GM18858 (cell line): ENCODE measurements around the gene ZNF19.

Source experiments
- ATAC-seq: cut with Tn5 transposase; IDR thresholded peaks from one replicate; pipeline ENCODE4 v1.9.1; 2021; ENCODE audit not compliant: unreplicated experiment

ZNF19 gene

DNA sequence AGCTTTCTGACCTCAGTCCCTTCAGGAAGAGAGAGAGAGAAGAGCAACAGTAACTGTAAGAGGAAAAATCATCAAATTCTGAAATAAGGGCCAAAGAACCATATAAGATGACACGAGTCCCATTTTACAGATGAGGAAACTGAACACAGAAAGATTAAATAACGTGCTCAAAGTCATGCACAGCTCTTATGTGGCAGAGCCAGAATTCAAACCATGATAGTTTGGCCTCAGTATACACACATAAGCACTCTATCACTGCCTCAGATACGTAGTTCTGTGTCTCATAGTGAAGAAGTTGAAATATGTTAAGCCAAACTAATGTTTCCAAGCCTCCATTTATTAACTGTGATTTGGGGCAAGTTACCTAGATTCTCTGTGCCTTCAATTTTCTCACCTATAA, 1.9 kb upstream of the ZNF19 start:
- no peak for ATAC-seq

- ATAC-seq, result no peak
Observed at GRCh38 chr16:71490361-71490760, 1.2 kb upstream of the ZNF19 start.

- ATAC-seq, result peak; percentile 81
Observed at GRCh38 chr16:71484006-71484893, 4.9 kb downstream of the ZNF19 start.

DNA sequence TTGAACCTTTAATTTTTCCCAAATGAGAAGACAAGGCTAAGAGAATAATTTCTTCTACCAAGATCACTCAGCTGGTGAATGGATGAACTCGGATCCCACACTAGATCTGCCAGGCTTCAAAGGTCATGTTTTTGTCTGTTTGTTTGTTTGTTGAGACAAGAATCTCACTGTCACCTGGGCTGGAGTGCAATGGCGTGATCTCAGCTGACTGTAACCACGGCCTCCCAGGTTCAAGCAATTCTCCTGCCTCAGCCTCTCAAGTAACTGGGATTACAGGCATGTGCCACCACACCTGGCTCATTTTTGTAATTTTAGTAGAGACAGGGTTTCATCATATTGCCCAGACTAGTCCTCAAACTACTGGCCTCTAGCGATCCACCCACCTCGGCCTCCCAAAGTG, 6.6 kb downstream of the ZNF19 start:
- no peak for ATAC-seq

DNA sequence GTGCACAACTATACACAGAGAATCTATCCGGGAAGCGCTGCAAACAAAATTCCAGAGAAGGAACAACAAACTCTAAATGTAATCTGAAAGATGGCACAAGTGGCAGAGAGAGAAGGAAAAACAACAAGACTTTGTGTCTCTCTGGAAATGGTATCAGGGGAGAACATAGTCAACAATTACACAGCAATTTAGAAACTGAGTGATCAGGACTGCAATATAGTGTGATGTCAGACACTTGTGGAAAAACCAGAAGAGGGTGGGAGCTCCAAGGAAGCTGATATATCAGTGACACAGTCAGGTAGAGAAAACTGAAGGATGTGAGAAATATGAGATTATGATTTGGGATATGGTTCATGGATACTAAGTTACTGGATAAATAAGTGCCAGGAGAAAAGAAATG, 8.2 kb downstream of the ZNF19 start:
- no peak for ATAC-seq

DNA sequence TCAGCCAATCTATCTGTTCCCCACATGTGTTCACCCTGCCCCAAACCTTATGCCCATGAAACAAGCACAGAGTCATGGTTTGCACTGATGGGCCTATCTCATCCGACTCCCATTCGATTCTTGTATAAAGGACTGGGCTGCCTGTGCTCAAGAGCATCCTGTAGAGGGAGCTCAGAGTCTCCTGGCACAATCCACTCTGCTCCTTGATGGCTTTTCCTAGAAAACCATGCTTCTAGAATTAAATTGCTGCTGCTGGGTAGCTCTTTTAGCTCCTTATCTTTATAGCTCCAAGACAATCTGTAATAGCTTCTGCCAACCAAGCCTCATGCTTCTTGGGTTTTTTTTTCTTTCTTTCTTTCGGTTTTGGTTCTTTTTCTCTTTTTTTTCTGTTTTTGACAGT, 9.7 kb downstream of the ZNF19 start:
- ATAC-seq, result no peak

GRCh38 chr16:71476457-71477124, 12.5 kb downstream of the ZNF19 start:
- ATAC-seq, result no peak

DNA sequence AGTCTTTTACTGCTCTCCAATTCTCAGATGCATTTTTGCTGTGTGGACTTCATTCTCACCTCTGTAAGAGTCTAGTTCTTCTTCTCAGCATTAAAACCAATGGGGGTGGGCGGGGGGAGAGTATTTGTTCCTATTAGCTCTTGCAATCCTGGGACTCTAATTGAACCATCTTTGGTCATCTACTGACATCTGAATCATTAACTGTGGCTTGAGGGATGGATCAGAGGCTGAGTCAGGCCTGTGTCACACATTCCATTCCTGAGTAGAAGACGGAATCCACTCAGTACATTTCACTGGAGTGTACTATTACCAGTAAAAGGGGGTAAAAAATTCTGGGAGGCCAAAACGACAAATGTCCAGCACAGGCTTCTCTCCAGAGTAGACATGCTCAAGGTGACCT, 14.3 kb downstream of the ZNF19 start:
- ATAC-seq, result no peak

DNA sequence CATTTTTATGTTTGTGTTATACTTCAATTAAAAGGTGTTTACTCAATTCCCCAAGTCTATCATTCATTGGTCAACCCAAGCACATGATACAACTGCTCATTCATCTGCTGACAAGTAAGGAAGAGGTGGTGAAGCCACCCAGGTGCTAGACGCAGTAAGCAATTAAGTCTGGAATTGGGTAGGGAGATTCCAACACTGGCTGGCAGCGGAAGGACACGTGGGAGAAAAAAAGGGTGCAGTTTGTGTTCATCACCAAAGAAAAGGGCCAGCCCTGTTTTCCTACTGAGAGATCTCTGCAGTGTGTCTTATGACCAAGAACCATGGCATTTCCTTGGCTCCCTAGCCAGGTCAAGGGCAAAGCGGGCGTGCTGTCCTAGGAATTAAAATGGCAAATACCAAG, 15.2 kb downstream of the ZNF19 start:
- no peak for ATAC-seq

DNA sequence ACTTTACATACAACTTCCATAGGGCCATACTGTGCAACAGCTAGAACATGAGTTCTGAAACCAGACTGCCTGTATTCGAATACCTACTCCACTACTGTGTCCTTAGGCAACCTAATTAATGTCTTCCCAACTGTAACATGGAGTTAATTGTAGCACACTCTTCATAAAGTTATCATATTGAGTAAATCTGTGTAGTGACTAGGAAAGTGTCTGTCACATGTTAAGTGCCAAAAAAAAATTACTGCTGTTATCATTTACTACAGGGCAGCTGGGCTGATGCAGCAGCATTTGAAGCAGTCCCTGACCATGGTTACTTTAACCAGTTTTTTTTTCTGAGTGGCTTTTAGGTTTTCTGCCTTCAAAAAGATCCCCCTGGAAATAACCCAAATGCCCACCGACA, 16.2 kb downstream of the ZNF19 start:
- ATAC-seq, result no peak

GRCh38 chr16:71472051-71472450, 17.1 kb downstream of the ZNF19 start:
- no peak for ATAC-seq

GRCh38 chr16:71467810-71468209, 21.3 kb downstream of the ZNF19 start:
- ATAC-seq, result no peak

GRCh38 chr16:71464231-71464630, 24.9 kb downstream of the ZNF19 start:
- no peak for ATAC-seq

DNA sequence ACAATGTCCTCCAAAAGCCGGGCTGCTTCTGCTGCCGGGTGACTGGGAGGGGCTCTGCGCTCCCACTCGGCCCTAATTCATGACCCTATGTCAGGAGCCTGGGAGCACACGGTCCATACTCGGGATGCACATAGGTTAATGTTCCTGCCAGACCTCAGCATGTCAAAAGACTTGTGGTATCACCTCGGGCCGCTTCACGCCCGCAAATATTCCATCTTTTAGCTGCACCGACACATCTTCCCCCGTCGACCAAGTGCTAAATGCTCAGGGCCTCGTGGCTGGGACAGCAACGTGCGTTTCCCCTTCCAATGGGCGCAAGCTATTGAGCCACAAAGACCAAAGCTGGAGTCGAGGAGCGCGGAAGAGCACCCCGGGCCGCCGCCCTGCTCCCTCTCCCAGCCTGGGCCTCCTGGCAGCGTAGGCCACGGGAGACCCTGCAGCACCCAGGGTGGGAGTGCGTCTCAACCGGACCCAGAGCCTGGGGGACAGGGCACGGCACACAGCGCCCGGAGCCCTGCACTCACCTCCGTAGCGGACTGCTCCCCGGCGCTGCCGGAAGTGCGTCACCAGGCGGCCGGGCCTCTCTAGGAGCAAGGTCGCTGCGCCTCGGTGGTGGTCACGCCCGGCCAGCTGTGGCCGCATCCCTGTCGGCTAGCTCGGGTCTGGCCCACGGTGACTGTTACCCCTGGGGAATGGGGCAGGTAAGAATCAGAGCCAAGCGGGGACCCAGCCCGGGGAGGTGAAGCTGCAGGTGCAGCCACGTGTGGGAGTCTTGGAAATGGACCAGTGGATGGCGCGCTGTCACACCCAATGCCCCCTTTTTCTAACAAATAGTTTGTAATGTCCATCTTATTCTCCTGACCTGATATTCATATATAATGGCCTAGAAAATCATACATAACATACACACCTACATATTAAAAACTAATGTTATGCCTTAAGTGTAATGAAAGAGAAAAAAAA, 27.2 kb downstream of the ZNF19 start, which contains the start of gene ZNF23:
Gene ZNF23 (minus strand): TSS at position 562 of the 963 bp plus-strand sequence. CDS start 5,451 bp downstream, outside the sequence.
- peak; percentile 88 for ATAC-seq

GRCh38 chr16:71460941-71461340, 28.2 kb downstream of the ZNF19 start:
- no peak for ATAC-seq

DNA sequence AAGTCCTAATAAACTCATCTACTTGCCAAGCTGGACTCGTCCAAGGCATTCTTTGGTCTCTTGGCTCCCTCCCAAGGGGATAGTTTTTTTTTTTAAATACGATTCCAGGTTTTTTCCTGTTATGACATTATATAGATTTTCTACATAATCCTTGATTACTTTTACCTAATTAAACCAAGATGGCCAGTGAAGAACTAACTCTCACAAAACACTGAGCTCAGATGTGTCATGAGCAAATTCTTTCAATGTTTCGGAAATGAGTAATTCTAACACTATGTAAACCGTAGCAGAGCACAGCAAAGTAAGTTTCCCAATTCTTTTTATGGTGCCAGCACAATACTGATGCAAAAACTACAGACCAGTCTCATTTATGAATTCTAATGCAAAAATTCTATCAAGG, 28.9 kb downstream of the ZNF19 start:
- ATAC-seq, result no peak

DNA sequence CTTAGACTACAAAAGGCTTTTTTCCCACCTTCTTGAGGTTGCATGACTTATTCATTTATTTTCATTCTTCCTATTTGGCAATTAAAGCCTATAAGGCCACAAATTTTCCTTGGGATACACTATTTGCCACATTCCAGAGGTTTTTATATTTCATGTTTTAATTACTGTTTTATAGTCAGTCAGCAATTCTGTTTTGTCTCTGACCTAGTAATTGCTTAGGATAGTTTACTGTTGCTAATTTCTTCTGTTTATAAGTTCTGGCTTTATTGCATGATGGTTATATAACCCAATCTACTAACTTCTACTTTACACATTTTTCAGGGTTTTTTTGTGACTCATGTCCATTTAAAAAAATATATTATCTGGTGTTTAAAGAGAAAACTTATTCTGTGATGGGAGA, 29.6 kb downstream of the ZNF19 start:
- ATAC-seq, result no peak

DNA sequence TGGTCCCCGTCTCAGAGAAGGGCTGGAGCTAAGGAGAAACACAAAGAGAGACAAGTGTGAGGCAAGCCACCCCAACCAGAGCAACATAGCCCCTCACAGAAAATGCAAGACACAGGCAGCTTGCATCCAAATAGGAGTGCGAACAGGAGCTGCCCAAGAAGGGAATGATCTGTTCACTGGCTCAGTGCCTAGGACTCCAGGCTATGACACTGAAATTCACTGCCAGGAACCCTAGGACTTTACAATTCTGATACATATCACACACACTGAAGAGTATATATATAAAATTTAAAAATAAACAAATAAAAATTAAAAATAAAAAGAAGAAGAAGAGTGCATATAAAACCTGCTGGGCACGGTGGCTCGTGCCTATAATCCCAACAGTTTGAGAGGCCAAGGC, 32.3 kb downstream of the ZNF19 start:
- no peak for ATAC-seq

DNA sequence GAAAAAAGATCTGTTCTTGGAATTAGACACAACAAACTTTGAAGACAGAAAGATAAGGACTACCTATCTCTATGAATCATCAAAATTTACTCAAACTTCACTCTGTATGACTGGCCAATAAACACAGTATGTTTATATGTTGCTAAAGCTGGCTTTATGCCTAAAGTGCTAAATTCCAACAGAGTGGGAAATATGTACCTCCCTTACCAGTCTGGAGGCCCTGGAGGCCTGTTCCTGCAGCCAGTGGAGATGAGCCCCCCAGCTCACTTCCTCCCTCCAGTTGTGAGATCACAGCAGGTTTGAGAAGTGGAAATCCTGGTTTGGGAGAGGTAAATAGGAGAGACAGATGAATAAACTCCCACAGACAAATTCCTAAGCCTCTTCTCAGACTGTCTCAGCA, 36.1 kb downstream of the ZNF19 start:
- ATAC-seq, result no peak

- ATAC-seq, result no peak
Observed at GRCh38 chr16:71449020-71449419, 40.1 kb downstream of the ZNF19 start.

GRCh38 chr16:71448274-71448866, 40.8 kb downstream of the ZNF19 start:
- ATAC-seq, result no peak
